MCF 10A (cell line): ENCODE measurements around the gene CTR9. TPM values are rescaled to one million over a fixed set of nuclear protein-coding genes. Genes with fewer than 3 reads are reported as not detected.
A peak's percentile ranks its signal among the peaks of the same experiment; 100 is the strongest.

Experiments used
- BruUV-seq: library from RNA; stranded (reverse); fragments of 400-500 nt; replicated peaks from 2 replicates; lab custom pipeline; 2021; lab: Mats Ljungman, UMichigan
- CTCF ChIA-PET: fragments of 300-600 bp; sonication (Branson Sonifier 250); formaldehyde crosslinking; extraction: SDS; loops from one replicate; lab custom pipeline; 2021; ENCODE audit warnings: antibody characterized with exemption, inconsistent platforms; lab: Yijun Ruan, JAX
- POLR2A ChIA-PET: fragments of 300-600, 350-650 bp; sonication (Branson Sonifier 250); formaldehyde crosslinking; extraction: SDS; loops from one replicate; lab custom pipeline; 2020; ENCODE audit warnings: antibody characterized with exemption, inconsistent platforms; lab: Yijun Ruan, JAX
- DNase-seq: peaks from one replicate; pipeline ENCODE4 v3.0.0-alpha.2; 2018; ENCODE audit not compliant: unreplicated experiment
- H3K27ac Mint-ChIP-seq: one replicate; pipeline ENCODE4 v1.8.0; 2022; ENCODE audit warnings: mild to moderate bottlenecking, low read depth, mixed read lengths; ENCODE audit not compliant: unreplicated experiment
- H3K27me3 Mint-ChIP-seq: one replicate; pipeline ENCODE4 v1.8.0; 2022; ENCODE audit warnings: mixed read lengths; ENCODE audit not compliant: insufficient read depth, unreplicated experiment
- H3K36me3 Mint-ChIP-seq: one replicate; pipeline ENCODE4 v1.8.0; 2022; ENCODE audit warnings: mild to moderate bottlenecking, moderate library complexity, mixed read lengths; ENCODE audit not compliant: insufficient read depth, unreplicated experiment
- H3K4me1 Mint-ChIP-seq: one replicate; pipeline ENCODE4 v1.8.0; 2022; ENCODE audit warnings: mixed read lengths; ENCODE audit not compliant: insufficient read depth, unreplicated experiment
- H3K4me3 Mint-ChIP-seq: one replicate; pipeline ENCODE4 v1.8.0; 2022; ENCODE audit warnings: mild to moderate bottlenecking, moderate library complexity, mixed read lengths; ENCODE audit not compliant: unreplicated experiment
- H3K9me3 Mint-ChIP-seq: one replicate; pipeline ENCODE4 v1.8.0; 2022; ENCODE audit warnings: mixed read lengths; ENCODE audit not compliant: unreplicated experiment
- CTCF ChIP-seq: fragments of 200-600 bp; IDR thresholded peaks from one replicate; pipeline ENCODE4 v1.8.0; 2022; ENCODE audit warnings: antibody characterized with exemption, mild to moderate bottlenecking; ENCODE audit not compliant: unreplicated experiment
- intact Hi-C: fragments of 100-400 bp; cut with micrococcal nuclease; formaldehyde crosslinking; loops from 2 replicates; pipeline ENCODE4 v1.14.1; 2022
- total RNA-seq: library from RNA; stranded (reverse); gene quantifications from 2 replicates; pipeline ENCODE4 v1.2.3, GENCODE V29; 2022

The CTR9 gene
- total RNA-seq, 1 experiment from 2014 or later, result 28.8 TPM

- POLR2A ChIA-PET, result interaction anchor here (0.8 kb wide), 1 partner anchor 32 kb away, joined by 4 read pairs; no protein-coding TSS in a partner anchor
- intact Hi-C loops, result no loop called here
- H3K4me3 Mint-ChIP-seq, result no peak overlapping the region
- peaks cover 11% of the 10 kb centered on the region for H3K27me3 Mint-ChIP-seq
- DNase-seq, result no peak
- BruUV-seq, result no TSS peak
- no peak overlapping the region for H3K27ac Mint-ChIP-seq
- no peak for TF ChIP-seq CTCF
- H3K4me1 Mint-ChIP-seq, result peaks cover 3% of the 10 kb centered on the region
- no peaks in the 10 kb centered on the region for H3K36me3 Mint-ChIP-seq
- H3K9me3 Mint-ChIP-seq, result peaks cover 9% of the 10 kb centered on the region
- CTCF ChIA-PET, result interaction anchor here (0.7 to 0.8 kb wide), 2 partner anchors 401 to 406 kb away, joined by 3 read pairs; no protein-coding TSS in a partner anchor
These were observed 31.4 kb upstream of the CTR9 start for GRCh38 chr11:10719616-10720015.

- Mint-ChIP-seq H3K27ac (no peak overlapping the region), H3K4me3 (no peak overlapping the region), H3K4me1 (no peaks in the 10 kb centered on the region), H3K27me3 (peaks cover 11% of the 10 kb centered on the region), H3K36me3 (no peaks in the 10 kb centered on the region), H3K9me3 (peaks cover 9% of the 10 kb centered on the region)
- TF ChIP-seq CTCF, result no peak
- DNase-seq, result no peak
- no TSS peak for BruUV-seq
- CTCF ChIA-PET, result no interaction called here
- POLR2A ChIA-PET, result no interaction called here
- intact Hi-C loops, result no loop called here
These were observed 30.1 kb upstream of the CTR9 start for GRCh38 chr11:10720881-10721376.

GRCh38 chr11:10722307-10722706, 28.7 kb upstream of the CTR9 start:
- Mint-ChIP-seq H3K4me1 (no peaks in the 10 kb centered on the region), H3K4me3 (no peak overlapping the region), H3K27me3 (peaks cover 14% of the 10 kb centered on the region), H3K9me3 (peaks cover 9% of the 10 kb centered on the region), H3K27ac (no peak overlapping the region), H3K36me3 (no peaks in the 10 kb centered on the region)
- intact Hi-C loops, result no loop called here
- DNase-seq, result no peak
- ChIA-PET POLR2A (no interaction called here), CTCF (no interaction called here)
- no TSS peak for BruUV-seq
- TF ChIP-seq CTCF, result no peak

GRCh38 chr11:10725114-10725906, 25.7 kb upstream of the CTR9 start:
- CTCF ChIA-PET, result interaction anchor here (0.8 to 1.6 kb wide), 2 partner anchors 10 to 422 kb away, joined by 3 to 4 read pairs; no protein-coding TSS in a partner anchor
- H3K27me3 Mint-ChIP-seq, result peaks cover 17% of the 10 kb centered on the region

More at GRCh38 chr11:10725114-10725906, 25.7 kb upstream of the CTR9 start:
- H3K4me1 Mint-ChIP-seq, result no peaks in the 10 kb centered on the region
- TF ChIP-seq CTCF, result no peak
- H3K9me3 Mint-ChIP-seq, result no peaks in the 10 kb centered on the region
- no peak overlapping the region for H3K4me3 Mint-ChIP-seq
- POLR2A ChIA-PET, result no interaction called here
- intact Hi-C loops, result no loop called here
- no peaks in the 10 kb centered on the region for H3K36me3 Mint-ChIP-seq
- peak; percentile 66 for DNase-seq
- no TSS peak for BruUV-seq
- H3K27ac Mint-ChIP-seq, result no peak overlapping the region
